GM19043 (cell line): ENCODE measurements around the gene CHST6.
"Not testable (repeated sequence)": the region's sequence is repeated elsewhere in the genome, so short reads cannot be mapped to it uniquely, and the experiment has no call there.

Source experiments
- ATAC-seq: cut with Tn5 transposase; IDR thresholded peaks from one replicate; pipeline ENCODE4 v1.9.1; 2021; ENCODE audit warnings: low read depth; ENCODE audit not compliant: unreplicated experiment

CHST6 gene

GRCh38 chr16:75478480-75479345, 16.5 kb downstream of the CHST6 start:
- no peak for ATAC-seq

GRCh38 chr16:75477680-75478473, 17.4 kb downstream of the CHST6 start:
- peak; percentile 62 for ATAC-seq

- no peak for ATAC-seq
Observed at GRCh38 chr16:75476817-75477216, 18.4 kb downstream of the CHST6 start.

- ATAC-seq: no peak
Observed at GRCh38 chr16:75475420-75475847, 19.8 kb downstream of the CHST6 start.

- ATAC-seq: no peak
Observed at GRCh38 chr16:75472908-75473877, 22.0 kb downstream of the CHST6 start.

GRCh38 chr16:75471723-75472633, 23.3 kb downstream of the CHST6 start:
- ATAC-seq: peak; percentile 76

GRCh38 chr16:75466760-75467159, 28.5 kb downstream of the CHST6 start:
- no peak for ATAC-seq

- peak; percentile 90 for ATAC-seq
Observed at GRCh38 chr16:75464122-75464918, 30.9 kb downstream of the CHST6 start, which contains the start of gene TMEM170A. Gene TMEM170A (minus strand): TSS chr16:75464689. CDS start chr16:75464600, 89 bp downstream.

GRCh38 chr16:75463389-75464121, 31.7 kb downstream of the CHST6 start:
- peak; percentile 4 for ATAC-seq

GRCh38 chr16:75462806-75463205, 32.4 kb downstream of the CHST6 start:
- ATAC-seq: peak; percentile 22

GRCh38 chr16:75461575-75461974, 33.7 kb downstream of the CHST6 start:
- no peak for ATAC-seq

- ATAC-seq: no peak
Observed at GRCh38 chr16:75460446-75460845, 34.8 kb downstream of the CHST6 start.

- ATAC-seq: no peak
Observed at GRCh38 chr16:75459691-75460090, 35.5 kb downstream of the CHST6 start.

- no peak for ATAC-seq
Observed at GRCh38 chr16:75458439-75458838, 36.8 kb downstream of the CHST6 start.

GRCh38 chr16:75458029-75458428, 37.2 kb downstream of the CHST6 start:
- no peak for ATAC-seq

- ATAC-seq: no peak
Observed at GRCh38 chr16:75457485-75458021, 37.7 kb downstream of the CHST6 start.

GRCh38 chr16:75456971-75457370, 38.3 kb downstream of the CHST6 start:
- no peak for ATAC-seq

- not testable (repeated sequence) for ATAC-seq
Observed at GRCh38 chr16:75456486-75456885, 38.8 kb downstream of the CHST6 start.
